ENCODE data around the gene HOXC13. TPM values are rescaled to one million over a fixed set of nuclear protein-coding genes. Genes with fewer than 3 reads are reported as not detected.

HOXC13 gene
- total and polyA plus RNA-seq, 9 of the 15 experiments (the other 6 are each of a cell fraction or from before 2014, with no cell fraction given), result 0.03 to 0.29 (median 0.17) TPM; not detected in 2

GRCh38 chr12:53995002-53995377 lies 56.4 kb downstream of the HOXC13 start:
- ChIA-PET POLR2A (interaction anchor here (0.5 to 1.9 kb wide), 5 partner anchors 24 to 403 kb away, joined by 3 to 4 read pairs (median 3); no protein-coding TSS in a partner anchor), CTCF (ENCODE audit: low intra/inter-chr PET ratio) (no interaction called here)
- H3K79me2 ChIP-seq (ENCODE audit: control insufficient read depth, insufficient read depth, low read length), result peaks cover 33% of the 10 kb centered on the region
- H3K4me2 ChIP-seq (ENCODE audit: insufficient read depth, low read length), result peak overlapping the region; percentile 92
- H3K27me3 ChIP-seq (ENCODE audit: control insufficient read depth in 2 of 2, insufficient read depth in 2 of 2, low read length in 2 of 2), result peaks cover 0 to 10% of the 10 kb centered on the region in 2 experiments; a peak in 2 of 5 replicates
- FAIRE-seq (no peak), DNase-seq (ENCODE audit: extremely low read depth in 1 of 4, low spot score in 3 of 4) (no peak), ATAC-seq (no peak)
- no peaks in the 10 kb centered on the region for H4K20me1 ChIP-seq (replicated peaks; ENCODE audit: control insufficient read depth, insufficient read depth, low read length)
- H3K9ac ChIP-seq (ENCODE audit: insufficient read depth in 1 of 2, low read depth in 2 of 2, low read length in 2 of 2), result peak overlapping the region; percentile 87 to 96
- WGBS (ENCODE audit: insufficient coverage, low coverage, missing lambda C conversion rate), result 0% methylated on average over 17 of the region's 17 CpGs
- H3K36me3 ChIP-seq (ENCODE audit: control insufficient read depth, insufficient read depth, low read length), result no peaks in the 10 kb centered on the region
- in situ Hi-C loops (cut with MboI) (no loop called here), intact Hi-C loops (cut with micrococcal nuclease) (no loop called here)
- no peaks in the 10 kb centered on the region for H3K9me1 ChIP-seq (ENCODE audit: control insufficient read depth, insufficient read depth, low read length)
- H3K9me3 ChIP-seq (replicated peaks; ENCODE audit: control insufficient read depth, insufficient read depth, low read depth, low read length), result no peaks in the 10 kb centered on the region
- peak overlapping the region; percentile 94 for H3K27ac ChIP-seq (ENCODE audit: extremely low read depth, low read depth, low read length)
- BruUV-seq (replicated peaks), result TSS peak; percentile 40
- peak overlapping the region; percentile 93 for H2AFZ ChIP-seq (ENCODE audit: low read depth, low read length)
- peaks cover 35 to 70% of the 10 kb centered on the region in 2 experiments for H3K4me1 ChIP-seq (replicated peaks in 1 of 2; ENCODE audit: control insufficient read depth in 2 of 2, insufficient read depth in 2 of 2, low read length in 2 of 2)
- peak overlapping the region; percentile 61 for H3K4me3 ChIP-seq
- TF ChIP-seq RBM39 (optimal IDR thresholded peaks at IDR 0.05; ENCODE audit: low read depth, low read length) (no peak), ZNF318 (IDR thresholded peaks at IDR 0.05; ENCODE audit: borderline replicate concordance in 1 of 2, low read depth in 1 of 2) (no peak), NFIX (CRISPR knock-in tag; IDR thresholded peaks at IDR 0.05; ENCODE audit: low read depth) (no peak), ZNF277 (CRISPR knock-in tag; IDR thresholded peaks at IDR 0.05; ENCODE audit: borderline replicate concordance) (no peak), STAG1 (CRISPR knock-in tag; IDR thresholded peaks at IDR 0.05; ENCODE audit: borderline replicate concordance) (no peak), ATF6 (CRISPR knock-in tag; IDR thresholded peaks at IDR 0.05) (no peak)
- TF ChIP-seq, protein P1, sequence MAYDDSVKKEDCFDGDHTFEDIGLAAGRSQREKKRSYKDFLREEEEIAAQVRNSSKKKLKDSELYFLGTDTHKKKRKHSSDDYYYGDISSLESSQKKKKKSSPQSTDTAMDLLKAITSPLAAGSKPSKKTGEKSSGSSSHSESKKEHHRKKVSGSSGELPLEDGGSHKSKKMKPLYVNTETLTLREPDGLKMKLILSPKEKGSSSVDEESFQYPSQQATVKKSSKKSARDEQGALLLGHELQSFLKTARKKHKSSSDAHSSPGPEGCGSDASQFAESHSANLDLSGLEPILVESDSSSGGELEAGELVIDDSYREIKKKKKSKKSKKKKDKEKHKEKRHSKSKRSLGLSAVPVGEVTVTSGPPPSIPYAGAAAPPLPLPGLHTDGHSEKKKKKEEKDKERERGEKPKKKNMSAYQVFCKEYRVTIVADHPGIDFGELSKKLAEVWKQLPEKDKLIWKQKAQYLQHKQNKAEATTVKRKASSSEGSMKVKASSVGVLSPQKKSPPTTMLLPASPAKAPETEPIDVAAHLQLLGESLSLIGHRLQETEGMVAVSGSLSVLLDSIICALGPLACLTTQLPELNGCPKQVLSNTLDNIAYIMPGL (CRISPR knock-in tag; IDR thresholded peaks at IDR 0.05), result no peak; the same call in 1 of the 2 replicates

Measured in K562 (cell line).